HL-60 (cell line): ENCODE data around the gene SCN1B.

Experiments
- GABPA ChIP-seq: IDR thresholded peaks from 2 replicates; pipeline ENCODE4 v1.6.1; 2012; ENCODE audit warnings: low read depth
- TF ChIP-seq, protein P1 (sequence below): IDR thresholded peaks from one replicate; pipeline ENCODE4 v1.5.1; 2011; ENCODE audit warnings: low read length, control low read depth, inconsistent platforms; ENCODE audit not compliant: insufficient read depth
- TF ChIP-seq, protein P2 (sequence below): IDR thresholded peaks from 2 replicates; pipeline ENCODE4 v1.6.1; 2012; ENCODE audit warnings: low read depth; ENCODE audit not compliant: insufficient replicate concordance

DNA sequence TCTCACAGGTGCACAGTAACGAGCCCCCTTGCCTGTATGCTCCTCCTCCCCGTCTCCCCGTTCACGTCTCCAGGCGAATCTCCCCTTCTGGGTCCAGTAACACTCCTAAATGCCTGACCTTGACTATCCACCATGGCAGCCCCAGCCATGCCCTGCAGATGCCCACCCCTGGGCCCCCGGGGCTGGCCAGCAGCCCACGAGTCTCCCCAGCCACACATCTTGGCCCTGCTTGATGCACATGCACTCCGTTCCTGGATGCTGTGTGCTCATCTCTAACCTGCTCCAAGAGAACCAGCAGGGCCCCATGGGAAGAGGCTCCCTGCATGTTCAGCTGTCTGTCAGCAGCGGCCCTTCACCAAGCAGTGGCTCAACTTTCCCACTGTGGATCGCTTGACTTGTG, 43.2 kb downstream of the SCN1B start:
- TF ChIP-seq, protein P1, sequence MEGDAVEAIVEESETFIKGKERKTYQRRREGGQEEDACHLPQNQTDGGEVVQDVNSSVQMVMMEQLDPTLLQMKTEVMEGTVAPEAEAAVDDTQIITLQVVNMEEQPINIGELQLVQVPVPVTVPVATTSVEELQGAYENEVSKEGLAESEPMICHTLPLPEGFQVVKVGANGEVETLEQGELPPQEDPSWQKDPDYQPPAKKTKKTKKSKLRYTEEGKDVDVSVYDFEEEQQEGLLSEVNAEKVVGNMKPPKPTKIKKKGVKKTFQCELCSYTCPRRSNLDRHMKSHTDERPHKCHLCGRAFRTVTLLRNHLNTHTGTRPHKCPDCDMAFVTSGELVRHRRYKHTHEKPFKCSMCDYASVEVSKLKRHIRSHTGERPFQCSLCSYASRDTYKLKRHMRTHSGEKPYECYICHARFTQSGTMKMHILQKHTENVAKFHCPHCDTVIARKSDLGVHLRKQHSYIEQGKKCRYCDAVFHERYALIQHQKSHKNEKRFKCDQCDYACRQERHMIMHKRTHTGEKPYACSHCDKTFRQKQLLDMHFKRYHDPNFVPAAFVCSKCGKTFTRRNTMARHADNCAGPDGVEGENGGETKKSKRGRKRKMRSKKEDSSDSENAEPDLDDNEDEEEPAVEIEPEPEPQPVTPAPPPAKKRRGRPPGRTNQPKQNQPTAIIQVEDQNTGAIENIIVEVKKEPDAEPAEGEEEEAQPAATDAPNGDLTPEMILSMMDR, result no peak
- TF ChIP-seq, protein P2, sequence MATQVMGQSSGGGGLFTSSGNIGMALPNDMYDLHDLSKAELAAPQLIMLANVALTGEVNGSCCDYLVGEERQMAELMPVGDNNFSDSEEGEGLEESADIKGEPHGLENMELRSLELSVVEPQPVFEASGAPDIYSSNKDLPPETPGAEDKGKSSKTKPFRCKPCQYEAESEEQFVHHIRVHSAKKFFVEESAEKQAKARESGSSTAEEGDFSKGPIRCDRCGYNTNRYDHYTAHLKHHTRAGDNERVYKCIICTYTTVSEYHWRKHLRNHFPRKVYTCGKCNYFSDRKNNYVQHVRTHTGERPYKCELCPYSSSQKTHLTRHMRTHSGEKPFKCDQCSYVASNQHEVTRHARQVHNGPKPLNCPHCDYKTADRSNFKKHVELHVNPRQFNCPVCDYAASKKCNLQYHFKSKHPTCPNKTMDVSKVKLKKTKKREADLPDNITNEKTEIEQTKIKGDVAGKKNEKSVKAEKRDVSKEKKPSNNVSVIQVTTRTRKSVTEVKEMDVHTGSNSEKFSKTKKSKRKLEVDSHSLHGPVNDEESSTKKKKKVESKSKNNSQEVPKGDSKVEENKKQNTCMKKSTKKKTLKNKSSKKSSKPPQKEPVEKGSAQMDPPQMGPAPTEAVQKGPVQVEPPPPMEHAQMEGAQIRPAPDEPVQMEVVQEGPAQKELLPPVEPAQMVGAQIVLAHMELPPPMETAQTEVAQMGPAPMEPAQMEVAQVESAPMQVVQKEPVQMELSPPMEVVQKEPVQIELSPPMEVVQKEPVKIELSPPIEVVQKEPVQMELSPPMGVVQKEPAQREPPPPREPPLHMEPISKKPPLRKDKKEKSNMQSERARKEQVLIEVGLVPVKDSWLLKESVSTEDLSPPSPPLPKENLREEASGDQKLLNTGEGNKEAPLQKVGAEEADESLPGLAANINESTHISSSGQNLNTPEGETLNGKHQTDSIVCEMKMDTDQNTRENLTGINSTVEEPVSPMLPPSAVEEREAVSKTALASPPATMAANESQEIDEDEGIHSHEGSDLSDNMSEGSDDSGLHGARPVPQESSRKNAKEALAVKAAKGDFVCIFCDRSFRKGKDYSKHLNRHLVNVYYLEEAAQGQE, result no peak
- no peak for TF ChIP-seq GABPA
